Measurements from ENCODE around the gene EHD4.

DNA sequence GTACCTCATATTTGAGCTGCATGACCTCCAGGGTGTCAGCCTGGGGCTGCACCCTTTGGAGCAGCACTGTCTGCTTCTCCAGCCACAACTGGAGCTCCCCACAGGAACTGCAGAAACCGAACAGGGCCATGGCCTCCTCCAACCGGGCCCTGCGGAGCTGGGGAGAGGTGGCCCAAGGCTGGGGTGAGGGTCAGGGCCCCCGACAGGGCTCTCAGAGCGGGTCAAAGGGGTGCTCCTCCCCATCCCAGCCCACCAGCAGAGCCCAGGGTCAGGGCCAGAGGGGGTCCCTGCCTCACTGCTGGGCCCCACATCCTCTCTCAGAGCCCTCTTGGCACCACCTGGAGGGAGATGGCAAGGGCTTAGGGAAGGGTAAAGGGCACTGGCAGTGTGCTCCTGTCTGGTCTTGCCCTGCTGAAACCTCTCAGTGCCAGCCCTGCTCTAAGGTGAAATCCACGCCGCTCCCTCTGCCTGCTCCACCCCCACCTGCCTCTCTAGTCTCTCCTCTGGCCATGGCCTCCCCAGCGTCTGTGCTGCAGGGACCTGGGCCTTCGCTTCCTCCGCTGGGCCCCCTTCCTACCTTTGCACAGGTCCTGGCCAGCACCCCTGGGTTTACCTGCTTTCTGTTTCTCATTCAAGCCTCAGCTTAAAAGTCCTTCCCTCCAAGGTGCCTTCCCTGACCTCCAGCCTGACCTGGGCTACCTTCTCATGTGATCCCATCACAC lies 92.0 kb downstream of the EHD4 start:
- TF ChIP-seq, protein P1, sequence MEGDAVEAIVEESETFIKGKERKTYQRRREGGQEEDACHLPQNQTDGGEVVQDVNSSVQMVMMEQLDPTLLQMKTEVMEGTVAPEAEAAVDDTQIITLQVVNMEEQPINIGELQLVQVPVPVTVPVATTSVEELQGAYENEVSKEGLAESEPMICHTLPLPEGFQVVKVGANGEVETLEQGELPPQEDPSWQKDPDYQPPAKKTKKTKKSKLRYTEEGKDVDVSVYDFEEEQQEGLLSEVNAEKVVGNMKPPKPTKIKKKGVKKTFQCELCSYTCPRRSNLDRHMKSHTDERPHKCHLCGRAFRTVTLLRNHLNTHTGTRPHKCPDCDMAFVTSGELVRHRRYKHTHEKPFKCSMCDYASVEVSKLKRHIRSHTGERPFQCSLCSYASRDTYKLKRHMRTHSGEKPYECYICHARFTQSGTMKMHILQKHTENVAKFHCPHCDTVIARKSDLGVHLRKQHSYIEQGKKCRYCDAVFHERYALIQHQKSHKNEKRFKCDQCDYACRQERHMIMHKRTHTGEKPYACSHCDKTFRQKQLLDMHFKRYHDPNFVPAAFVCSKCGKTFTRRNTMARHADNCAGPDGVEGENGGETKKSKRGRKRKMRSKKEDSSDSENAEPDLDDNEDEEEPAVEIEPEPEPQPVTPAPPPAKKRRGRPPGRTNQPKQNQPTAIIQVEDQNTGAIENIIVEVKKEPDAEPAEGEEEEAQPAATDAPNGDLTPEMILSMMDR (conservative IDR thresholded peaks at IDR 0.05; ENCODE audit: low read length) = no peak
- TF ChIP-seq EZH2phosphoT487 (IDR thresholded peaks at IDR 0.05; ENCODE audit: borderline replicate concordance) = no peak

Measured in Loucy (cell line).